Measurements from ENCODE around the gene KCNA2. TPM values are rescaled to one million over a fixed set of nuclear protein-coding genes. Genes with fewer than 3 reads are reported as not detected.

Gene KCNA2
- total RNA-seq: 0.17 TPM in 1 of 2 replicates, not detected in the other

GRCh38 chr1:110605901-110606656, at the start of gene KCNA2:
Gene KCNA2, minus strand, starts transcription at chr1:110606358. Its CDS starts 1,576 bp downstream, at chr1:110604782.

Other genes with a start within 250 kb of the KCNA2 start
- gene SLC16A4, start 215.3 kb downstream of the KCNA2 start, total RNA-seq: 44.7 and 53.7 TPM in 2 replicates
- gene LAMTOR5, start 198.7 kb downstream of the KCNA2 start, total RNA-seq: 45.5 and 75.8 TPM in 2 replicates
- not detected in 2 replicates for gene PROK1, start 155.2 kb downstream of the KCNA2 start, total RNA-seq
- gene KCNA10, start 87.2 kb downstream of the KCNA2 start, total RNA-seq: not detected in 2 replicates
- gene KCNA3, start 68.6 kb upstream of the KCNA2 start, total RNA-seq: 0.73 and 3.5 TPM in 2 replicates

All from smooth muscle cell of trachea (primary cell).